Measurements from ENCODE around the gene CYP17A1. TPM values are rescaled to one million over a fixed set of nuclear protein-coding genes. Genes with fewer than 3 reads are reported as not detected.
"Not testable (repeated sequence)": the region's sequence is repeated elsewhere in the genome, so short reads cannot be mapped to it uniquely, and the experiment has no call there.

CYP17A1 gene
- total RNA-seq, 1 donor = under 0.01 TPM

DNA sequence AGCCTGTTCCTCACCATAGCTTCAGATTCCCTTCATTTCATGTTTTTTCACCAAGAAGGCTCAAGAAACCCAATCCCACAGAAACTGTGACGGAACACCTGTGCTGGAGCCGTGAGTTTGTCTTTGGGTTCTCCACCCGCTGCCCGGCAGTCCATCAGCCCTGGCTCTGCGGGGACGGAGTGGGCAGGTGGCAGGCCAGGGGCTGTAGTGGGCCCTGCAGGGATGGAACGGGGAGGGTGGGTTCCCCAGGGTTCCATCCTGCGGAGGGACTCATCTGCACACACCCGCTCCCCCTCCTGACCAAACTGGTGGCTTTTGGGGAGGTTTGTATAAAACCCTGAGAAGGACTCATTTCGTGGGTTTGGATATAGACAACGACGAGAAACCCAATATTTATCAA is 15.0 kb downstream of the CYP17A1 start:
- H4K20me1 ChIP-seq (ENCODE audit: insufficient read depth, low read length) = no peaks in the 10 kb centered on the region
- no peak overlapping the region for H3K27ac ChIP-seq (ENCODE audit: low read depth, low read length)
- H3K79me2 ChIP-seq (ENCODE audit: insufficient read depth, low read length) = no peaks in the 10 kb centered on the region
- TF ChIP-seq, protein P1, sequence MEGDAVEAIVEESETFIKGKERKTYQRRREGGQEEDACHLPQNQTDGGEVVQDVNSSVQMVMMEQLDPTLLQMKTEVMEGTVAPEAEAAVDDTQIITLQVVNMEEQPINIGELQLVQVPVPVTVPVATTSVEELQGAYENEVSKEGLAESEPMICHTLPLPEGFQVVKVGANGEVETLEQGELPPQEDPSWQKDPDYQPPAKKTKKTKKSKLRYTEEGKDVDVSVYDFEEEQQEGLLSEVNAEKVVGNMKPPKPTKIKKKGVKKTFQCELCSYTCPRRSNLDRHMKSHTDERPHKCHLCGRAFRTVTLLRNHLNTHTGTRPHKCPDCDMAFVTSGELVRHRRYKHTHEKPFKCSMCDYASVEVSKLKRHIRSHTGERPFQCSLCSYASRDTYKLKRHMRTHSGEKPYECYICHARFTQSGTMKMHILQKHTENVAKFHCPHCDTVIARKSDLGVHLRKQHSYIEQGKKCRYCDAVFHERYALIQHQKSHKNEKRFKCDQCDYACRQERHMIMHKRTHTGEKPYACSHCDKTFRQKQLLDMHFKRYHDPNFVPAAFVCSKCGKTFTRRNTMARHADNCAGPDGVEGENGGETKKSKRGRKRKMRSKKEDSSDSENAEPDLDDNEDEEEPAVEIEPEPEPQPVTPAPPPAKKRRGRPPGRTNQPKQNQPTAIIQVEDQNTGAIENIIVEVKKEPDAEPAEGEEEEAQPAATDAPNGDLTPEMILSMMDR (IDR thresholded peaks at IDR 0.05; ENCODE audit: extremely low read depth, low read depth, low read length) = no peak
- H3K9me3 ChIP-seq (ENCODE audit: low read depth, low read length) = no peaks in the 10 kb centered on the region
- no peaks in the 10 kb centered on the region for H3K27me3 ChIP-seq (ENCODE audit: insufficient read depth, low read length)
- DNase-seq (ENCODE audit: insufficient read length, low spot score, missing footprints) = no peak
- no peak overlapping the region for H2AFZ ChIP-seq (ENCODE audit: low read length)
- no peak overlapping the region for H3K4me3 ChIP-seq (ENCODE audit: insufficient read depth, low read length)
- no peaks in the 10 kb centered on the region for H3K36me3 ChIP-seq (ENCODE audit: insufficient read depth, low read length)
- H3K4me2 ChIP-seq (ENCODE audit: insufficient read depth, low read length) = no peak overlapping the region
- H3K4me1 ChIP-seq (ENCODE audit: insufficient read depth, low read length) = no peaks in the 10 kb centered on the region

- not testable (repeated sequence) for DNase-seq (ENCODE audit: insufficient read length, low spot score, missing footprints); H3K36me3 ChIP-seq (ENCODE audit: insufficient read depth, low read length)
These were observed 17.2 kb downstream of the CYP17A1 start for GRCh38 chr10:102820008-102820407.

DNA sequence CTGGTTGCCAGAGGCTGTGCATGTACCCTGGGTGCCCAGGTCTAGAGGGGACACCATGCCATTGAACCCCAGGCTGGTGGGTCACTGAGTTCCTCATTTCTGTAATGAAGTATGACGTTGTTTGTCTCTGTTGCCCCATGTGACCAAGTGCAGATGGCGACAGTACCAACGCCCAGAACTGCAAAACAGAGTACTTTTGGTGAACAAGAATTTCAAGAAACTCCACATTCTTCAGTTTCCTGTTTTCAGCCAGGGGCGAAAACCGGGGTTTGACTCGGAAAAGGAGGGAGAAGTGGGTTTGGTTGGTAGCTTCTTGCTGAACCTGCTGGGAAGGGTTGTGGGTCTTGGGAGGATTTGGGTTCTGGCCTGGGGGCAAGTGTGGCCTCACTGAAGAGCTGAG is 18.2 kb downstream of the CYP17A1 start:
- H2AFZ ChIP-seq (ENCODE audit: low read length) = no peak overlapping the region
- H3K36me3 ChIP-seq (ENCODE audit: insufficient read depth, low read length) = peaks cover 6% of the 10 kb centered on the region
- peaks cover 24% of the 10 kb centered on the region for H3K4me1 ChIP-seq (ENCODE audit: insufficient read depth, low read length)
- no peak overlapping the region for H3K4me3 ChIP-seq (ENCODE audit: insufficient read depth, low read length)
- no peaks in the 10 kb centered on the region for H3K27me3 ChIP-seq (ENCODE audit: insufficient read depth, low read length)
- DNase-seq (ENCODE audit: insufficient read length, low spot score, missing footprints) = no peak
- TF ChIP-seq, protein P1 (IDR thresholded peaks at IDR 0.05; ENCODE audit: extremely low read depth, low read depth, low read length) = no peak
- no peaks in the 10 kb centered on the region for H4K20me1 ChIP-seq (ENCODE audit: insufficient read depth, low read length)
- no peaks in the 10 kb centered on the region for H3K79me2 ChIP-seq (ENCODE audit: insufficient read depth, low read length)
- H3K27ac ChIP-seq (ENCODE audit: low read depth, low read length) = no peak overlapping the region
- H3K4me2 ChIP-seq (ENCODE audit: insufficient read depth, low read length) = no peak overlapping the region
- no peaks in the 10 kb centered on the region for H3K9me3 ChIP-seq (ENCODE audit: low read depth, low read length)

More at GRCh38 chr10:102820008-102820407, 17.2 kb downstream of the CYP17A1 start:
- not testable (repeated sequence) for H3K79me2 ChIP-seq (ENCODE audit: insufficient read depth, low read length); H4K20me1 ChIP-seq (ENCODE audit: insufficient read depth, low read length); H3K27me3 ChIP-seq (ENCODE audit: insufficient read depth, low read length); H3K4me2 ChIP-seq (ENCODE audit: insufficient read depth, low read length); H3K4me3 ChIP-seq (ENCODE audit: insufficient read depth, low read length); H3K9me3 ChIP-seq (ENCODE audit: low read depth, low read length); H2AFZ ChIP-seq (ENCODE audit: low read length); H3K27ac ChIP-seq (ENCODE audit: low read depth, low read length)
- H3K4me1 ChIP-seq (ENCODE audit: insufficient read depth, low read length) = peaks cover 16% of the 10 kb centered on the region

- H4K20me1 ChIP-seq (ENCODE audit: insufficient read depth, low read length) = no peaks in the 10 kb centered on the region
- H3K4me1 ChIP-seq (ENCODE audit: insufficient read depth, low read length) = peaks cover 31% of the 10 kb centered on the region
- H3K27me3 ChIP-seq (ENCODE audit: insufficient read depth, low read length) = no peaks in the 10 kb centered on the region
- no peak for DNase-seq (ENCODE audit: insufficient read length, low spot score, missing footprints)
- H3K4me3 ChIP-seq (ENCODE audit: insufficient read depth, low read length) = no peak overlapping the region
- no peaks in the 10 kb centered on the region for H3K9me3 ChIP-seq (ENCODE audit: low read depth, low read length)
- H3K27ac ChIP-seq (ENCODE audit: low read depth, low read length) = no peak overlapping the region
- TF ChIP-seq, protein P1 (IDR thresholded peaks at IDR 0.05; ENCODE audit: extremely low read depth, low read depth, low read length) = no peak
- H3K79me2 ChIP-seq (ENCODE audit: insufficient read depth, low read length) = no peaks in the 10 kb centered on the region
- H3K36me3 ChIP-seq (ENCODE audit: insufficient read depth, low read length) = peaks cover 25% of the 10 kb centered on the region
- H2AFZ ChIP-seq (ENCODE audit: low read length) = no peak overlapping the region
- H3K4me2 ChIP-seq (ENCODE audit: insufficient read depth, low read length) = no peak overlapping the region
These were observed 20.0 kb downstream of the CYP17A1 start for GRCh38 chr10:102817175-102817574.

All from osteoblast (primary cell).